Gastroesophageal sphincter (tissue), 4 donors: Measurements from ENCODE around the gene RHOU. TPM values are rescaled to one million over a fixed set of nuclear protein-coding genes. Genes with fewer than 3 reads are reported as not detected.

ENCODE experiments used
- ATAC-seq: fragments of 150-250 bp; one replicate; pipeline ENCODE4 v1.9.1; 2016; ENCODE audit warnings: mild to moderate bottlenecking, moderate library complexity
- H3K27ac ChIP-seq, 4 donors: fragments of 200-600 bp; sonication (generic) in 3 of 4; 1 replicate in 3 of 4; 2 replicates in 1 of 4; pipeline ENCODE4 v1.5.1; 2016 to 2019
- H3K27me3 ChIP-seq: fragments of 200-600 bp; sonication (generic); one replicate; pipeline ENCODE4 v1.5.1; 2019
- H3K36me3 ChIP-seq, 2 donors: fragments of 200-600 bp; sonication (generic); one replicate each; pipeline ENCODE4 v1.5.1; 2019; ENCODE audit warnings: control low read depth in 1 of 2
- H3K4me1 ChIP-seq, 3 donors: fragments of 200-600 bp; sonication (generic); 1 replicate in 2 of 3; 2 replicates in 1 of 3; pipeline ENCODE4 v1.5.1; 2016 to 2019; ENCODE audit warnings: control low read depth in 2 of 3
- H3K4me3 ChIP-seq, 2 donors: fragments of 200-600 bp; sonication (generic); one replicate each; pipeline ENCODE4 v1.5.1; 2019; ENCODE audit warnings: mild to moderate bottlenecking in 1 of 2, moderate library complexity in 1 of 2
- H3K9me3 ChIP-seq, 3 donors: fragments of 200-600 bp; sonication (generic); one replicate each; pipeline ENCODE4 v1.5.1; 2017 to 2019; ENCODE audit warnings: control low read depth in 2 of 3
- EP300 ChIP-seq: sonication (generic); formaldehyde crosslinking; IDR thresholded peaks from one replicate; pipeline ENCODE4 v1.6.1; 2017; ENCODE audit warnings: antibody characterized with exemption, mild to moderate bottlenecking
- POLR2A ChIP-seq, 2 donors: fragments of 450-650 bp; IDR thresholded peaks; one replicate each; pipeline ENCODE4 v1.6.1; 2017; ENCODE audit warnings: antibody characterized with exemption in 2 of 2, mild to moderate bottlenecking in 2 of 2, moderate library complexity in 1 of 2
- POLR2AphosphoS5 ChIP-seq: sonication (generic); formaldehyde crosslinking; IDR thresholded peaks from one replicate; pipeline ENCODE4 v1.6.1; 2017; ENCODE audit warnings: antibody characterized with exemption
- WGBS, 2 donors: methylation state at CpG; one replicate each; pipeline ENCODE4 v1.1.5; 2018; ENCODE audit warnings: low coverage in 1 of 2; 5-methylcytosine and 5-hydroxymethylcytosine counted together
- total RNA-seq, 4 donors: library from RNA; depleted of rRNA; stranded (reverse); fragments of >200 nt; gene quantifications; one replicate each; pipeline ENCODE4 v1.1.0, GENCODE V29; 2016
- TF ChIP-seq, protein P1 (sequence below), 4 experiments: fragments of 200-600 bp in 2 of 4; fragments of 450-650 bp in 2 of 4; sonication (generic) in 1 of 4; IDR thresholded peaks; one replicate each; pipeline ENCODE4 v1.5.1; 2017 to 2019; ENCODE audit warnings: antibody characterized with exemption in 4 of 4, mild to moderate bottlenecking in 2 of 4, moderate library complexity in 2 of 4

Gene RHOU
- total RNA-seq, 4 donors from 2014 or later, result 16.3 to 53.0 (median 31.0) TPM

GRCh38 chr1:228792601-228793000 lies 57.3 kb downstream of the RHOU start:
- H3K27me3 ChIP-seq, result no peaks in the 10 kb centered on the region
- no peaks in the 10 kb centered on the region for H3K9me3 ChIP-seq
- H3K27ac ChIP-seq, result no peak overlapping the region
- TF ChIP-seq POLR2A (IDR thresholded peaks at IDR 0.05) (no peak), EP300 (no peak)
- TF ChIP-seq, protein P1, sequence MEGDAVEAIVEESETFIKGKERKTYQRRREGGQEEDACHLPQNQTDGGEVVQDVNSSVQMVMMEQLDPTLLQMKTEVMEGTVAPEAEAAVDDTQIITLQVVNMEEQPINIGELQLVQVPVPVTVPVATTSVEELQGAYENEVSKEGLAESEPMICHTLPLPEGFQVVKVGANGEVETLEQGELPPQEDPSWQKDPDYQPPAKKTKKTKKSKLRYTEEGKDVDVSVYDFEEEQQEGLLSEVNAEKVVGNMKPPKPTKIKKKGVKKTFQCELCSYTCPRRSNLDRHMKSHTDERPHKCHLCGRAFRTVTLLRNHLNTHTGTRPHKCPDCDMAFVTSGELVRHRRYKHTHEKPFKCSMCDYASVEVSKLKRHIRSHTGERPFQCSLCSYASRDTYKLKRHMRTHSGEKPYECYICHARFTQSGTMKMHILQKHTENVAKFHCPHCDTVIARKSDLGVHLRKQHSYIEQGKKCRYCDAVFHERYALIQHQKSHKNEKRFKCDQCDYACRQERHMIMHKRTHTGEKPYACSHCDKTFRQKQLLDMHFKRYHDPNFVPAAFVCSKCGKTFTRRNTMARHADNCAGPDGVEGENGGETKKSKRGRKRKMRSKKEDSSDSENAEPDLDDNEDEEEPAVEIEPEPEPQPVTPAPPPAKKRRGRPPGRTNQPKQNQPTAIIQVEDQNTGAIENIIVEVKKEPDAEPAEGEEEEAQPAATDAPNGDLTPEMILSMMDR (IDR thresholded peaks at IDR 0.05), result no peak
- no peaks in the 10 kb centered on the region for H3K4me1 ChIP-seq
- ATAC-seq, result no peak
- WGBS, 2 donors, result 98 to 100% methylated on average over 2 to 3 of the region's 3 CpGs
- H3K36me3 ChIP-seq, result no peaks in the 10 kb centered on the region
- no peak overlapping the region for H3K4me3 ChIP-seq

DNA sequence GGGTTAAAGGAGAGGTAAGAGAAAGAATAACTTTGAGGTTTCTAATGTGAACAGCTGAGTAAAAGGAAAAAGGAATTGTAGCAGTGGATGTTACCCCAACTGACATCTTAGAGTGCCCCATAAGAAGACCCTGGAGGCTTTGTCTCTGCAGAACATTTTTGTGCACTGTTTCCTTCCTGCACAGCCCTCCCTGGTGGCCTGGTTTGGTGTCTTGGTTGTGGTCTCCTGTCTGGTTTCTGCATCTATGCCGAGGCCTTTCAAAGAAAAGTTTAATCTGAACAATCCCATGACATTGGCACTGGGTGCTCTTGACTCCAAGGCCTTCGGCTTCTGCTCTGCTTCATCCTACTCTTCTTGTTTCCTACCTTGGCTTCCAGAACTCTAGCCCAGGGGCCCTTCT lies 57.8 kb downstream of the RHOU start:
- H3K4me1 ChIP-seq, result peaks cover 3 to 4% (median 4%) of the 10 kb centered on the region in 3 donors
- no peaks in the 10 kb centered on the region for H3K36me3 ChIP-seq
- ATAC-seq, result no peak
- H3K27ac ChIP-seq, result no peak overlapping the region
- no peaks in the 10 kb centered on the region for H3K9me3 ChIP-seq
- WGBS, 2 donors, result 100% methylated on average over 1 of the region's 2 CpGs; no CpG with 5 or more reads in 1 of the 2 donors
- H3K4me3 ChIP-seq, result no peak overlapping the region
- no peak for TF ChIP-seq POLR2AphosphoS5
- TF ChIP-seq EP300, result no peak
- TF ChIP-seq, protein P1 (IDR thresholded peaks at IDR 0.05), result no peak
- no peak for TF ChIP-seq POLR2A (IDR thresholded peaks at IDR 0.05)
- no peaks in the 10 kb centered on the region for H3K27me3 ChIP-seq

DNA sequence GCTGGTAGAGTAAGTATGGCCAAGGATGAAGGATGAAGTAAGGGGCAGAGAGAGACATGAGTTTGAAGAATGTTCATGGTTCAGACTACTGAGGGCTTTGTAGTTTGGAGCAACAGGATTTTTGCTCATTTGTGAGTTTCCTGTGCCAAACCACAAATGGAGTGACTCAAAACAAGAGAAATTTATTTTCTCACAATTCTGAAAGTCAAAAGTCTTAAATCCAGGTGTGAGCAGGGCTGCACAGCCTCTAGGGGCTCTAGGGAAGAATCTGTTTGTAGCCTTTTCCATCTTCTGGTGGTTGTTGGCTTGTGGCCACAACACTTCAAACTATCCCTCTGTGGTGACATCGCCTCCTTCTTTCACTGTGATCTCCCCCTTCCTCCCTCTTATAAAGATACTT lies 58.9 kb downstream of the RHOU start:
- 78 to 86% methylated on average over 1 of the region's 1 CpG for WGBS, 2 donors
- H3K9me3 ChIP-seq, result no peaks in the 10 kb centered on the region
- no peak overlapping the region for H3K4me3 ChIP-seq
- TF ChIP-seq POLR2A (IDR thresholded peaks at IDR 0.05) (no peak), POLR2AphosphoS5 (no peak), EP300 (no peak)
- TF ChIP-seq, protein P1 (IDR thresholded peaks at IDR 0.05), result no peak
- peaks cover 4 to 15% (median 6%) of the 10 kb centered on the region in 3 donors for H3K4me1 ChIP-seq
- H3K27me3 ChIP-seq, result no peaks in the 10 kb centered on the region
- no peaks in the 10 kb centered on the region for H3K36me3 ChIP-seq
- no peak overlapping the region for H3K27ac ChIP-seq
- no peak for ATAC-seq

DNA sequence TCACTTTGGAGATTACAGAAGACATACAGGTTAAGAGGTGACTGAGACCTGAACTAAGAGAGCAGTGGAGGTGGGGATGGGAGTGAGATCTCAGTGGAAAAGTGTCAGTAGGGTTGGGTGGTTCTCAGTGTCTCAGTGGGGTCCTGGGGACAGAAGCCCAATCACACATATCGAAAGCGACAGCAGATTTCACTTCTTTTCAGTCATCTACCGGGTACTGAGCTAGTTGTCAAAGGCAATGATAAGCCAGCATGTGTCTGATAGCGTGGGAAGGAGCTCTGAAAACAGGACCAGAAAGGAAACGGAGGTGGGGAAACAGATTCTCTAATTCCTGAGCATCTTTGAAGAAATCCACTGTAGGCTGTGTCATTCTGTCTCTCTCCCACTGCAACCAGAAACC lies 59.5 kb downstream of the RHOU start:
- ATAC-seq, result no peak
- Histone ChIP-seq H3K4me1 (peaks cover 4 to 22% (median 9%) of the 10 kb centered on the region in 3 donors), H3K27me3 (no peaks in the 10 kb centered on the region), H3K27ac (no peak overlapping the region), H3K4me3 (no peak overlapping the region), H3K36me3 (no peaks in the 10 kb centered on the region), H3K9me3 (no peaks in the 10 kb centered on the region)
- TF ChIP-seq EP300 (no peak), POLR2A (IDR thresholded peaks at IDR 0.05) (no peak), POLR2AphosphoS5 (no peak)
- TF ChIP-seq, protein P1 (IDR thresholded peaks at IDR 0.05), result no peak
- WGBS, 2 donors, result 92 to 94% methylated on average over 5 of the region's 5 CpGs

DNA sequence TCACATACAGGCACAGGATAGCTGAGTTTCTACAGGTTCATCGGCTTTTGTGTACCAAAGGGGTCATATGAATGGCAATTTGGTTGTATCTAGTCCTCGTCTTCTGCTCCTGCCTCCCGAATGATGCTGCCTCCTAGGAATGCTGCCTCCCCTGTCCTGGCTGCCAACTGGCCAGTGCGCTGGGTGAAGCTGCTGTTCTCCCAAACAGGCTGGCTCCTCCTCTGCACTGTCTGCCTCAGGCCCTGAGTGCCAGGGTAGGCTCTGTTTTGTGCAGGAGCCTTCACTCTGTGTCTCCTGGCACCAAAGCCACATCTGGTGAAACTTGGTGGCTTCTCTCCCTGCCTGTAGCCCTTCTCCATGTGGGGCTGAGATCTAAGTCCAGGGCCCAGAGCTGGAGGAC lies 60.3 kb downstream of the RHOU start:
- no peaks in the 10 kb centered on the region for H3K27me3 ChIP-seq
- H3K4me3 ChIP-seq, result no peak overlapping the region
- TF ChIP-seq EP300 (no peak), POLR2A (IDR thresholded peaks at IDR 0.05) (no peak)
- peaks cover 4 to 30% (median 10%) of the 10 kb centered on the region in 3 donors for H3K4me1 ChIP-seq
- no peak overlapping the region for H3K27ac ChIP-seq
- WGBS, 2 donors, result 58 to 59% methylated on average over 3 to 4 of the region's 4 CpGs
- H3K36me3 ChIP-seq, result no peaks in the 10 kb centered on the region
- no peaks in the 10 kb centered on the region for H3K9me3 ChIP-seq
- no peak for ATAC-seq

Other genes starting within 250 kb of the RHOU start
- 10 to 100 TPM; 33.9 to 80.6 (median 52.4) TPM for gene RNF187, start 248.1 kb upstream of the RHOU start, total RNA-seq